SK-N-SH treated with all-trans-retinoic acid at 6 μM for 48 hours (cell line): Measurements from ENCODE around the gene NAALADL2.

Experiments
- BACH2 ChIP-seq: fragments of 250-450 bp; sonication (Bioruptor Pico); IDR thresholded peaks from 2 replicates; pipeline ENCODE4 v1.9.0; 2021; ENCODE audit warnings: mild to moderate bottlenecking, borderline replicate concordance
- GLIS3 ChIP-seq: fragments of 250-450 bp; sonication (Bioruptor Pico); IDR thresholded peaks from 2 replicates; pipeline ENCODE4 v1.5.0; 2020; ENCODE audit warnings: mild to moderate bottlenecking, moderate library complexity
- OSR1 ChIP-seq: fragments of 250-450 bp; sonication (Bioruptor Pico); IDR thresholded peaks from 2 replicates; pipeline ENCODE4 v1.8.0; 2022; ENCODE audit warnings: moderate library complexity, mild to moderate bottlenecking, inconsistent platforms
- PATZ1 ChIP-seq: fragments of 250-450 bp; sonication (Bioruptor Pico); IDR thresholded peaks from 2 replicates; pipeline ENCODE4 v1.8.0; 2020; ENCODE audit warnings: mild to moderate bottlenecking, moderate library complexity, borderline replicate concordance
- RARB ChIP-seq: fragments of 250-450 bp; sonication (Bioruptor Pico); IDR thresholded peaks from 2 replicates; pipeline ENCODE4 v1.8.0; 2021; ENCODE audit warnings: mild to moderate bottlenecking, moderate library complexity
- SNAI2 ChIP-seq: fragments of 250-450 bp; sonication (Bioruptor Pico); IDR thresholded peaks from 2 replicates; pipeline ENCODE4 v1.5.0; 2020; ENCODE audit warnings: mild to moderate bottlenecking, moderate library complexity
- ZC3H10 ChIP-seq: fragments of 250-450 bp; sonication (Bioruptor Pico); IDR thresholded peaks from 2 replicates; pipeline ENCODE4 v1.5.1; 2021; ENCODE audit warnings: mild to moderate bottlenecking, moderate library complexity
- ZFP3 ChIP-seq: fragments of 250-450 bp; sonication (Bioruptor Pico); IDR thresholded peaks from 2 replicates; pipeline ENCODE4 v1.5.0; 2020; ENCODE audit warnings: mild to moderate bottlenecking, moderate library complexity
- ZNF565 ChIP-seq: fragments of 450-650 bp; formaldehyde crosslinking; conservative IDR thresholded peaks from 2 replicates; pipeline ENCODE4 v1.5.0; 2020; ENCODE audit warnings: low read depth, mild to moderate bottlenecking, moderate library complexity
- ZNF70 ChIP-seq: fragments of 450-650 bp; formaldehyde crosslinking; IDR thresholded peaks from 2 replicates; pipeline ENCODE4 v1.5.0; 2020; ENCODE audit warnings: mild to moderate bottlenecking, moderate library complexity

DNA sequence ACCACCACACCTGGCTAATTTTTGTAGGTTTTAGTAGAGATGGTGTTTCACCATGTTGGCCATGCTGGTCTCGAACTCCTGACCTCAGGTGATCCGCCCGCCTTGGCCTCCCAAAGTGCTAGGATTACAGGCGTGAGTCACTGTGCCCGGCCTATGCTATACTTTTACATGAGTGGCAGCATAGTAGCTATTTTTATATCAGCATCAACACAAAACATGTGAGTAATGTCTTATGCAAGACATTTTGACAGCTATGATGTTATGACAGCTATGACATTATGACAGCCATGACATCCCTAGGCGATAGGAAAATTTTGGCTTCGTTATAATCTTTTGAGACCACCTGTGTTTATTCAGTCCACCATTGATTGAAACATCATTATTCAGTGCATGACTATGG lies 4.1 kb upstream of the NAALADL2 start:
- TF ChIP-seq BACH2 (no peak), ZNF70 (CRISPR knock-in tag) (no peak), GLIS3 (no peak), RARB (no peak), OSR1 (CRISPR knock-in tag) (no peak), PATZ1 (CRISPR knock-in tag) (no peak), SNAI2 (no peak), ZNF565 (CRISPR knock-in tag) (no peak), ZC3H10 (CRISPR knock-in tag) (no peak), ZFP3 (CRISPR knock-in tag) (no peak)
